GM12878 (cell line): ENCODE results near the gene MBD3L2B. TPM values are rescaled to one million over a fixed set of nuclear protein-coding genes. Genes with fewer than 3 reads are reported as not detected.
A peak's percentile ranks its signal among the peaks of the same experiment; 100 is the strongest.

Experiments
- ATF2 ChIP-seq: IDR thresholded peaks from 2 replicates; pipeline ENCODE4 v1.6.1; 2012; ENCODE audit warnings: low read length, inconsistent platforms
- ATF7 ChIP-seq: fragments of 450-650 bp; IDR thresholded peaks from 2 replicates; pipeline ENCODE4 v1.6.1; 2016; ENCODE audit warnings: low read depth, mild to moderate bottlenecking
- BCL11A ChIP-seq: IDR thresholded peaks from 2 replicates; pipeline ENCODE4 v1.6.1; 2011; ENCODE audit warnings: low read depth, low read length
- CEBPB ChIP-seq, 2 experiments: fragments of 150-350 bp in 1 of 2; IDR thresholded peaks; 2 replicates each; pipeline ENCODE4 v1.6.1; 2012 to 2014; ENCODE audit warnings: low read depth in 2 of 2, low read length in 2 of 2, borderline replicate concordance in 1 of 2, inconsistent platforms in 1 of 2
- CREM ChIP-seq: IDR thresholded peaks from 2 replicates; pipeline ENCODE4 v1.6.1; 2014; ENCODE audit warnings: antibody characterized with exemption, low read depth
- E4F1 ChIP-seq: fragments of 450-650 bp; IDR thresholded peaks from 2 replicates; pipeline ENCODE4 v1.6.1; 2018; ENCODE audit warnings: borderline replicate concordance, mild to moderate bottlenecking; ENCODE audit not compliant: partially characterized antibody
- ESRRA ChIP-seq: IDR thresholded peaks from 2 replicates; pipeline ENCODE4 v1.6.1; 2012; ENCODE audit warnings: mild to moderate bottlenecking, low read length, improper control_type of control experiment
- GABPA ChIP-seq: IDR thresholded peaks from 2 replicates; pipeline ENCODE4 v1.6.1; 2014; ENCODE audit warnings: antibody characterized with exemption, low read depth, mild to moderate bottlenecking, inconsistent platforms
- HDAC6 ChIP-seq: fragments of 200-600 bp; sonication (generic); IDR thresholded peaks from one replicate; pipeline ENCODE4 v1.8.0; 2017; ENCODE audit warnings: antibody characterized with exemption; ENCODE audit not compliant: unreplicated experiment
- HDGF ChIP-seq: fragments of 450-650 bp; IDR thresholded peaks from 2 replicates; pipeline ENCODE4 v1.6.1; 2016; ENCODE audit warnings: antibody characterized with exemption
- IRF4 ChIP-seq: IDR thresholded peaks from 2 replicates; pipeline ENCODE4 v1.6.1; 2011; ENCODE audit warnings: low read depth, low read length
- MXI1 ChIP-seq: fragments of 150-350 bp; IDR thresholded peaks from 2 replicates; pipeline ENCODE4 v1.6.1; 2011; ENCODE audit warnings: low read depth, mild to moderate bottlenecking, inconsistent platforms, low read length, improper control_type of control experiment
- NR2F1 ChIP-seq: fragments of 450-650 bp; conservative IDR thresholded peaks from 2 replicates; pipeline ENCODE4 v1.6.1; 2017; ENCODE audit warnings: mild to moderate bottlenecking
- NRF1 ChIP-seq: conservative IDR thresholded peaks from 2 replicates; pipeline ENCODE4 v1.6.1; 2011; ENCODE audit warnings: mild to moderate bottlenecking, low read depth, low read length, improper control_type of control experiment
- PAX5 ChIP-seq: IDR thresholded peaks from 2 replicates; pipeline ENCODE4 v1.6.1; 2011; ENCODE audit warnings: low read depth, low read length, borderline replicate concordance
- PBX3 ChIP-seq: IDR thresholded peaks from 2 replicates; pipeline ENCODE4 v1.6.1; 2011; ENCODE audit warnings: mild to moderate bottlenecking, low read depth, low read length, moderate library complexity; ENCODE audit not compliant: insufficient replicate concordance
- RELB ChIP-seq: fragments of 450-650 bp; IDR thresholded peaks from 2 replicates; pipeline ENCODE4 v1.6.1; 2017; ENCODE audit warnings: low read depth, mild to moderate bottlenecking, moderate library complexity
- SMARCA5 ChIP-seq: fragments of 450-650 bp; IDR thresholded peaks from 2 replicates; pipeline ENCODE4 v1.6.1; 2017; ENCODE audit warnings: mild to moderate bottlenecking
- SREBF2 ChIP-seq: IDR thresholded peaks from 2 replicates; pipeline ENCODE4 v1.6.1; 2012; ENCODE audit warnings: mild to moderate bottlenecking, low read length
- TBL1XR1 ChIP-seq: IDR thresholded peaks from 2 replicates; pipeline ENCODE4 v1.6.1; 2012; ENCODE audit warnings: low read depth, low read length, improper control_type of control experiment
- YBX1 ChIP-seq: fragments of 450-650 bp; IDR thresholded peaks from 2 replicates; pipeline ENCODE4 v1.6.1; 2016; ENCODE audit warnings: antibody characterized with exemption
- ZBTB11 ChIP-seq: fragments of 450-650 bp; formaldehyde crosslinking; IDR thresholded peaks from 2 replicates; pipeline ENCODE4 v1.5.0; 2022; ENCODE audit warnings: mild to moderate bottlenecking, missing genetic modification characterization
- ZZZ3 ChIP-seq: IDR thresholded peaks from 2 replicates; pipeline ENCODE4 v1.6.1; 2011; ENCODE audit warnings: low read depth; ENCODE audit not compliant: control insufficient read depth, insufficient read length
- polyA plus RNA-seq, 11 experiments: library from polyadenylated mRNA; depleted of rRNA in 4 of 11; unstranded in 6 of 11; stranded (reverse) in 5 of 11; fragments of >200 nt; fragmentation: Nextera tagmentation in 4 of 11; fragmentation: Illumina TruSeq in 1 of 11; extraction: Ambion mirVana in 4 of 11; extraction: Trizol in 1 of 11; gene quantifications; 1 replicate in 1 of 11; 2 replicates in 10 of 11; pipeline versions ENCODE4 v1.2.1 to v1.2.3, GENCODE V29; 2011 to 2016; ENCODE audit warnings: inconsistent platforms in 2 of 11, missing spikeins in 2 of 11, low read depth in 1 of 11
- total RNA-seq, 4 experiments: library from RNA; depleted of rRNA in 3 of 4; stranded (reverse); fragments of >200 nt in 3 of 4; fragmentation: Illumina TruSeq in 1 of 4; extraction: Trizol in 1 of 4; gene quantifications; 2 replicates each; pipeline versions ENCODE4 v1.2.1 to v1.2.3, GENCODE V29; 2013 to 2021

Gene MBD3L2B
- total and polyA plus RNA-seq, 10 of the 15 experiments (the other 5 are each of a cell fraction or from before 2014, with no cell fraction given), result 0.10 TPM; not detected in 9

- TF ChIP-seq ATF2 (no peak), CREM (no peak), MXI1 (no peak), ESRRA (no peak), SREBF2 (no peak), ATF7 (peak; percentile 38; the same call in 1 of the 2 replicates), ZBTB11 (CRISPR knock-in tag) (no peak), PAX5 (peak; percentile 22; the same call in 1 of the 2 replicates), YBX1 (no peak), ZZZ3 (no peak), RELB (0 out of 2 replicates have a peak, but pooled peaks have one; percentile 22), PBX3 (no peak), HDAC6 (no peak), E4F1 (no peak), HDGF (no peak), GABPA (no peak), IRF4 (peak; percentile 89), NRF1 (no peak), BCL11A (0 out of 2 replicates have a peak, but pooled peaks have one; percentile 27), SMARCA5 (no peak), NR2F1 (peak; percentile 60; the same call in 1 of the 2 replicates), CEBPB (IDR thresholded peaks at IDR 0.05; ENCODE audit: borderline replicate concordance in 1 of 2, low read depth in 2 of 2, low read length in 2 of 2) (peak in 1 of 2 experiments; percentile 63; a peak in 1 of 4 replicates), TBL1XR1 (no peak)
These were observed 33.4 kb downstream of the MBD3L2B start (continued) for GRCh38 chr19:6987850-6988249.
